ENCODE results near the gene GSG1L. TPM values are rescaled to one million over a fixed set of nuclear protein-coding genes. Genes with fewer than 3 reads are reported as not detected.

Gene GSG1L
- total RNA-seq, 1 donor from 2014 or later: not detected

GRCh38 chr16:28091656-28092055 lies 28.1 kb upstream of the GSG1L start:
- no peak for DNase-seq (ENCODE audit: low read depth)

- peak; percentile 55 for DNase-seq (ENCODE audit: low read depth)
These were observed 27.3 kb upstream of the GSG1L start for GRCh38 chr16:28090646-28091377.

GRCh38 chr16:28089992-28090365 lies 26.5 kb upstream of the GSG1L start:
- no peak for DNase-seq (ENCODE audit: low read depth)

DNA sequence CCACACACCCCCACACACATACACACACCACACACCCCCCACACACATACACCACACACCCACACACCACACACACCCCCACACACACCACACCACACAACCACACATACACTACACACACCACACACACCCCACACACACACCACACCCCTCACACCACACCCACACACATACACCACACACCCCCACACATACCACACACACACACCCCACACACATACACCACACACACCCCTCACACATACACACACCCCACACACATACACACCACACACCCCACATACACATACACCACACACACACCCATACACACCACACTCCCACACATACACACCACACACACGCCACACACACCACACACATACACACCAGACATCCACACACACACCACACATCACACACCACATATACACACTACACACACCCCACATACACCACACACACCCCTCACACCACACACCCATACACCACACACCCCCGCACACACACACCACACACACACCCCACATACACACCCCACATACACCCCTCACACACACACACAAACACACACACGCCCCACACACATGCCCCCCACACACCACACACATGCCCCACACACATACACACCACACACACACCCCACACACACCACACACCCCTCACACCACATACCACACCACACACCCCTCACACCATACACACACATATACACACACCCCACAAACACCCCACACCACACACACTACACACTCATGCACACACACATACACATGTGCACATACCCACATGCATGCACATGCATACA lies 25.9 kb upstream of the GSG1L start:
- DNase-seq (ENCODE audit: low read depth): no peak

DNA sequence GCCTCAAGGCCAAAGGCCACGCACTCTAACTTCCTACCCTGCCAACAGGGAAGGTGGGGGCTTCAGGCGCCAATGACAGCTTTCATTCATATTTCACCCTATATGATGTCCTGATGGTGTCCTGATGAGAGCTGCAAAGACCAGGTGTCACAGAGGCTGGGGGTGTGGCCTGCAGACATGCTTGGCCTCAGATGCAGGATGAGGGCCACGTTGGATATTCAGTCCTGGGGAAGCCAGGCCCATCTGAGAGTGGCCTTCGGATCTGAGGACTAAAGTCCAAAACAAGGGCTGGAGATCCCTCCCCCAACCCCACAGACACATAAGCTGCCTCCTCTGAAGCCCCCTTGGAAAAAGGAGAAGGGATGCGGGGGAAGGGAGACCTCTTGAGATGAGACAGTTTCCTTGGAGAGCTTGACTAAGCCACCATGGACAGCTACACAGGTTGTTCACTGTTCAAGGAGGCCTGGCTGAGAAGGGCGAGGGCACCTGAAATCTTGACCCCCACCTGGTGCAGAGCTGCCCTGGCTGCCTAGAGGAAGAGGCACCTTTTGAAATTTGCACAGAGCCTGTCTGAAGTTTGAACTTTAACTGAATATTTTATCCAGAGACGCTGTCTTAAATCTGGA lies 24.3 kb upstream of the GSG1L start:
- DNase-seq (ENCODE audit: low read depth): no peak

DNA sequence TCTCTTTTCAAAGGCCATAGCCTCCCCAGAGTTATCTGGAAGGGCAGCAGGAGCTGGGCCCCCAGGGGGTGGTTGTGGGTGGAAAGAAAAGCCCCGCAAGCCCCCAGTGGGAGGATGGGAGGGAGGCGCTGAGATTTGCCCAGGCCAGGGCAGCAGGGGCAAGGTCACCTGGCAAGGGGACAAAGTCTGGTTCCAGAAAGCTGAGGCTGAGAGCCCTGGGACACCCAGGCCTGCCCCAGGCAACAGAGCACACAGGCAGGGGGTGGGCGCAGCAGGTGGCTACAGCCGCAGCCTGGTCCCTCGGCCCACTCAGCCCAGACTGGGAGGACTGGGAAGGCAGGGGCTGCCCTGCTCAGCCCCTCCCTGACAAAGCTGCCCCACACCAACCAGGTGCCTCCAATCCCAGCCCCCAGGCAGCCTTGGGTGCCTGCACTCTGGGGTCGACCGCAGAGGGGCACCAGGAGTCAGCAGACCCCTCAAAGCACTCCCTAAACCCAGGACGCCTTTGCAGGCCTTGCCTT lies 23.7 kb upstream of the GSG1L start:
- DNase-seq (ENCODE audit: low read depth): no peak

GRCh38 chr16:28086186-28087139 lies 22.9 kb upstream of the GSG1L start:
- no peak for DNase-seq (ENCODE audit: low read depth)

- no peak for DNase-seq (ENCODE audit: low read depth)
These were observed 22.1 kb upstream of the GSG1L start for GRCh38 chr16:28085389-28086171.

GRCh38 chr16:28084209-28084608 lies 20.7 kb upstream of the GSG1L start:
- no peak for DNase-seq (ENCODE audit: low read depth)

- no peak for DNase-seq (ENCODE audit: low read depth)
These were observed 19.1 kb upstream of the GSG1L start for GRCh38 chr16:28082624-28083023.

GRCh38 chr16:28081391-28081968 lies 18.0 kb upstream of the GSG1L start:
- DNase-seq (ENCODE audit: low read depth): no peak

- no peak for DNase-seq (ENCODE audit: low read depth)
These were observed 14.7 kb upstream of the GSG1L start for GRCh38 chr16:28078261-28078660.

- no peak for DNase-seq (ENCODE audit: low read depth)
These were observed 10.3 kb upstream of the GSG1L start for GRCh38 chr16:28073836-28074235.

GRCh38 chr16:28072087-28072486 lies 8.6 kb upstream of the GSG1L start:
- no peak for DNase-seq (ENCODE audit: low read depth)

DNA sequence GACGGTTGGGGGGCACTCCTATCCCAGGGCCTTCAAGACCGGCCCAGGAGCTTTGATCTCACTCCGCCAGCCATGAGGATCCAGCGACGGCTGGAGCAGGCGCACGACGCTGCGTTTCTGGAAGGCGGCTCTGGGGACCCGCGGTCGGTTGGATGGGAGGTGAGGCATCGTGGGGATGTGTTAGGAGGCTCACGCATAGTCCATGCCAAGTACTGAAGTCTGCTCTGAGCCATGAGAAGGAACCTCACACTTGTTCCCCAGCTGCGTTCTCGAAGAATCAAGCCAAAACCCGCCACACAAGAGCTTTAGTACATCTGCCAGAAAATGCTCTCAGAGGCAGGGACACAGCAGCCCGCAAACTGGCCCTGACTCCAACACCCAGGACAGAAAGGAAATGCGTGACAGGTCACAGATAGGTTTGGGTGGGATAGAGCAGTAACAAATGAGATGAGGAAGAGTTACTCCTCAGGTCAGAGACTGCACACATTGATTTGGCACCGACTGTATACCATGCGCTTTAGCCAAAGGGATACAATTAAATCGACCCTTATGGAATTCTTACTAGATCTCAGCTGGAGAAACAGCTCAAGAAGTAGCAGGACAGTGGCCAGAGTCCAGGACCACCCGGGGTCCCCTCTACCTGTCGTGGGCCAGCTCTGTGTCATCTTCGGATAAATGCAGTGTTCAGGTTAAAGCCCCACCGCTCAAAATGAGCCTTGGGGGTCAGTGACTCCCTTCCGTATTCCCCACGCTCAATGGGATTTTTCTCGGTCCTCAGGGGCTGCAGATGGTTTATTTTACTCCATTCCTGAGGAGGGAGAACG lies 6.7 kb upstream of the GSG1L start:
- no peak for DNase-seq (ENCODE audit: low read depth)

DNA sequence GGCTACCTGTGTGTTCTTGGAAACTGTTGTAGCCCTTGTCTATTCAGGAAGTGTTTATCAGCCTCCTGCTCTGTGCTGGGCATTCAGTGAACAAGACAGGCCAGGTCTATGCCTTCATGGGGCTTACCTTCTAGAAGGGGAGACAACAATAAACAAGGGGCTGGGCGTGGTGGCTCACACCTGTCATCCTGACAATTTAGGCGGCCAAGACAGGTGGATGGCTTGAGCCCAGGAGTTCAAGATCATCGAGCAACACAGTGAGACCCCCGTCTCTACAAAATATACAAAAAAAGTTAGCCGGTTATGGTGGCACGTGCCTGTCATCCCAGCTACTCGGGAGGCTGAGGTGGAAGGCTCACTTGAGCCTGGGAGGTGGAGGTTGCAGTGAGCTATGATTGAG lies 5.5 kb upstream of the GSG1L start:
- DNase-seq (ENCODE audit: low read depth): no peak

DNA sequence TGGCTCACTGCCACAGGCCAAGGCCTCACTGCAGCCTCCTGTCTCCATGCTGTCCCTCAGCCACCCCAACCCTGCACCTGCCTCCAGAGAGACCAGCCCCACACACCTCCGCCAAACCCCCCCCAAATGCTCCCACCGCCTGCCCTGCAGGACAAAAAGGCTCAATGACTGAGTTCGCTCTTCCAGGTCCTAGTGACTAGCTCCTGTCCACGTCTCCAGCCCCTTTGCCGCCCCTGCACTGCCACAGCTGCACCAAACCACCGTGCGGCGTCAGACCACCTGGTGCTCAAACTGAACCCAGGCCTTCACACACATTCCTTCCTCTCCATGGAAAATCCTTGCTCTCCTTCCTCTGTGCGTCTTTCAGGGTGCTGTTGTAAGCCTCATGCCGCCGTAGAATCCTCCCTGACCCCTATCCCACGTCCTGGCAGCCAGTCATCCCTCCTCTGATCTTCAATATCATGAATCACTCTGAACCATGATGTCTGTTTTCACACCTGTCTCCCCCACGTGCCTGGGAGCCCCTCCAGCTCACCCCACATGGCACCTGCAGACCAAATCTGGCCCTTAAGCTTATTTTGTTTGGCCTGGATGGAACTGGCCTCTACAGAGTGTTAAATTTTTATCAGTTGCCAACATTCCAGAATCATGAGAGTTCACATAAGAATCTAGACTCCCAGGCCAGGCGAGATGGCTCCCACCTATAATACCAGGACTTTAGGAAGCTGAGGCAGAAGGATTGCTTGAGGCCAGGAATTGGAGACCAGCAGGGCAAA lies 4.3 kb upstream of the GSG1L start:
- DNase-seq (ENCODE audit: low read depth): peak; percentile 3

DNA sequence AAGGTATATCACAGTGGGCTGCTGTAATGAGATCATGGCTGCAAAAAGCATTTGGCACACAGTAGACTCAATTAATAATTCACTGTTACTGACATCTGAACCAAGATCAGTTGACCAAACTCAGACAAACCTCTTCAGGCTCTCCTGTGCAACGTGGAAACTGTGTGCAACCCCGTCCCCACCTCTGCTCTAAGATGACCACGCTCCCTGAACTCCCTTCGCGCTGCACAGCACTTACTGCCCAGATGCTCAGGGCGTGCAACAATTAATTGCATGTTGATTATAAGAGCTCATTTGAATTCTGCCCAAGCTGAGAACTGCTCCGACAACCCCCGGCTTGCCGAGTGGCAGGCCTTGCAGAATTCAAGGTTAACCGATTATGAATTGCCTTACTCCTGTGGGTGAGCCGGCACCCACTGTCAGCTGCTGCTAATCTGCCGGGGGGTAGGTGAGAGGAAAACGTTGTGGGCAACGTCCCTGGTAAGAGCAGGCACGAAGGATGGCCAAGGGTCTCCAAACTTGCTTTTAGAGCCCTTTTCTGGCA lies 1.3 kb upstream of the GSG1L start:
- DNase-seq (ENCODE audit: low read depth): no peak

All from renal cortical epithelial cell (primary cell).